GM12875 (cell line): Measurements from ENCODE around the gene STAT5A.

Experiments
- H3K4me3 ChIP-seq: one replicate; pipeline ENCODE4 v1.5.1; 2011; ENCODE audit warnings: low read depth, low read length, control low read depth
- TF ChIP-seq, protein P1 (sequence below): IDR thresholded peaks from 2 replicates; pipeline ENCODE4 v1.5.1; 2011; ENCODE audit warnings: low read depth, mild to moderate bottlenecking, control low read depth, inconsistent platforms, low read length, moderate library complexity, borderline replicate concordance; ENCODE audit not compliant: insufficient read depth

The STAT5A gene

DNA sequence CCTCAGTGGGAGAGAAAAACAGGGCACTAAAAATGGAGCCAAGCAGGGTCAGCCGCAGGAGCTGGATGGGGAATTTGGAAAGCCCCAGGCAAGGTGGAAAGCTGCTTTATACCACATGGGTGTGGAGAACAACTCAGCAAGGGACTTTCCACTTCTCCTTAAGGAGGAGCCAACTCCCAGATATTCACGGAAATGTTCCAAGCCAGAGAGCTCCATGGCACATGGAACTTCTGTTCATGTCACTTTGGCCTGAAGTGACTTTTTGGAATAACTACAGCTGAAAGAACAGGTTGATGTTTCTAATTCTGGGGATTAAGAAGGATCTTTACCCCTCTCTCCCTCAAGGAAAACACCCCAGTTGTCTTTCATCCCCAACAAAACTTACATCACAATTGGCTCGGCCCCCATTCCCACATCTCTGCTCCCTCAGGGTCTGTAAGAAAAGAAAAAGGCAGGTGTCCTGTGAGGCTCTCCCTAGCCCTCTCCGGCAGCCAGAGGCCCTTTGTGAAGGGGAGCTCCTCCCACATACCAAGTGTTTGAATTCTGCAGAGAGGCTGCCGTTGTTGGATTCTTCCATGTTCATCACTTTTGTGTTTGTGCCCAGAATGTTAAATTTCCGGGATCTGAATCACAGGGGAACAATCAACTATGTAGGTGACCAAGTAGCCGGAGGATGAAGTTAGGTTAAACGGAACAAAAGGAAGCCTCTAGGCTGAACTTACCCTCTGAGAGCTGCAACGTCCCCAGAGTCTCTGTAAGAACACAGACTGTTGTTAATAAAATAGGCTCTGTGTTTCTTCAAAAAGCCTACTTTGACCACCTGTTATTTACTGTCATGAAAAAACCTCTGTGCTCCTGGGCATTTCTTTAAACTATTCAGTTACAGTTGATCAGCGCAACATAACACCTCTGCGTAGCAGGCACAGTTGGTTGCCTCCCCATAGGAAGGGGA, 41.0 kb downstream of the STAT5A start:
- no peak overlapping the region for H3K4me3 ChIP-seq
- TF ChIP-seq, protein P1, sequence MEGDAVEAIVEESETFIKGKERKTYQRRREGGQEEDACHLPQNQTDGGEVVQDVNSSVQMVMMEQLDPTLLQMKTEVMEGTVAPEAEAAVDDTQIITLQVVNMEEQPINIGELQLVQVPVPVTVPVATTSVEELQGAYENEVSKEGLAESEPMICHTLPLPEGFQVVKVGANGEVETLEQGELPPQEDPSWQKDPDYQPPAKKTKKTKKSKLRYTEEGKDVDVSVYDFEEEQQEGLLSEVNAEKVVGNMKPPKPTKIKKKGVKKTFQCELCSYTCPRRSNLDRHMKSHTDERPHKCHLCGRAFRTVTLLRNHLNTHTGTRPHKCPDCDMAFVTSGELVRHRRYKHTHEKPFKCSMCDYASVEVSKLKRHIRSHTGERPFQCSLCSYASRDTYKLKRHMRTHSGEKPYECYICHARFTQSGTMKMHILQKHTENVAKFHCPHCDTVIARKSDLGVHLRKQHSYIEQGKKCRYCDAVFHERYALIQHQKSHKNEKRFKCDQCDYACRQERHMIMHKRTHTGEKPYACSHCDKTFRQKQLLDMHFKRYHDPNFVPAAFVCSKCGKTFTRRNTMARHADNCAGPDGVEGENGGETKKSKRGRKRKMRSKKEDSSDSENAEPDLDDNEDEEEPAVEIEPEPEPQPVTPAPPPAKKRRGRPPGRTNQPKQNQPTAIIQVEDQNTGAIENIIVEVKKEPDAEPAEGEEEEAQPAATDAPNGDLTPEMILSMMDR: no peak

DNA sequence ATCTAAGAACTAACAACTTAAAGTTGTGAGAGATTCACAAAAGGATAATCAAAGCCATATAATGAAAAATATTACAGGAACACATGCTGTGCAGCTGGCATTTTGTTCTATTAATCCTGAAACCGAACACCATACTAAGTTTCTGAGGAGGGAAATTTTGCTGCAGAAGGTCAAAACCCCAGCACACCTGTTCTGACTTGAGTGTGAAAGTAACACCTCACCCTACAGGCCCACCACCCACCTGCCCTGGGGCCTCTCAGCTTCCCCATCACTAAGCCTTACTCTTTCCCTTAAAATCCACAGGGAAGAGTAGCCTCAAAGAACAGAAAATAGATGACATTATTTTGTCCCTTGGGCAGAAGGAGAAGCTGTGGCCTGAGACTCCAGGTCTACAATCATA, 44.8 kb downstream of the STAT5A start:
- TF ChIP-seq, protein P1: no peak
- H3K4me3 ChIP-seq: no peak overlapping the region

DNA sequence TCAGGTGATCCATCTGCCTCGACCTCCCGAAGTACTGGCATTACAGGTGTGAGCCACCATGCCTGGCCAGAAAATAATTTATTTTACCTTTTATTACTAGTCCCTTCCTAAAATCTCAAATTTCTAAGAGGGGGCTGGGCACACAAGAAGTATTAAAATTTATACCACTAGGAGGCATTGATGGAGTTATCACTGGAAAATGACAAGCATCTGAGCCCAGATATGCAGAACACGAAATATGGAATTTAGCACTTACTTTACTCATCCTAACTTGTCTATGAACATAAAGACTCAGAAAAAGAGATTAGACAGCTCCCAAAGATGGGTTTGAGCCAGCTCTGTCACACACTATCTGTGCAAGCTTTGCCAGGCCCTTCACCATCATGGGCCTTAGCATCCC, 46.4 kb downstream of the STAT5A start:
- H3K4me3 ChIP-seq: no peak overlapping the region
- TF ChIP-seq, protein P1: no peak

DNA sequence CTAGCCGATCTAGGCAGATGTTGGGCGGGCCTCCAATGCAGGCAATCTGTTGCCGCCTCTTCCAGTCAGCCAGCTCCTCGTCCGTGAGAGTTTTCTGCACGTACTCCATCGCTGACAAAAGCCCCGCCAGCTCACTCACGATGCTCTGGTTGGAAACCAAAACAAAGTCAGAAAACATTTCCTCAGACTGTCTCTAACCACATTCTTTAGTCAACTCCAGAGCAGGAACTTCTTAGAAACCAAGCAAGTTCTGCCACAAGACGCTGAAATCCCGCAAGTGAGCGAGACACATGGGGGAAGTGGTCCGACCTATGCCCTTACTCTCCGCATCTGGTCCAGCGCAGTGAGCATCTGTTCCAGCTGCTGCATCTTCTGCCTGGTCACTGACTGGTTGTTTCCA, 49.1 kb downstream of the STAT5A start:
- TF ChIP-seq, protein P1: no peak
- no peak overlapping the region for H3K4me3 ChIP-seq

DNA sequence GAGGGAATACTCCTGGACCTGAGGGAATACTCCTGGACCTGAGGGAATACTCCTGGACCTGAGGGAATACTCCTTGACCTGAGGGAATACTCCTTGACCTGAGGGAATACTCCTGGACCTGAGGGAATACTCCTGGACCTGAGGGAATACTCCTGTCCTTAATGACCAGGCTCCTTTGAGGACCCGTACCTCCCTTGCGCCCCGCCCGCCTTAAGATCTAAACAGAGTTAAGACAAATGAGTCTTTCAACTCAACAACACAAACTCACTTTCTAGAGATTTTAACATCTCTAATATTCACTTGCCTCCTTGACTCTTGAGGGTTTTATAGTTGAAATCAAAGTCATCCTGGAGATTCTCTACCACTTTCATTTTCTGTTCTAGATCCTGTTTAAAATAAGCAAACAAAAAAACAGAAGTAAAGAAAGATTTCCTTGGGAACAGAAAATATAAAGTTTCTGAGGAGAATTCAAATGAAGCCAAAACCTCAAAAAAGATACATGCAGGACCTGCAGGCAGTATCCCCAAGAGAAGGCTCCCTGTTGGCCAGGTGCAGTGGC, 50.2 kb downstream of the STAT5A start:
- TF ChIP-seq, protein P1: no peak
- H3K4me3 ChIP-seq: no peak overlapping the region

DNA sequence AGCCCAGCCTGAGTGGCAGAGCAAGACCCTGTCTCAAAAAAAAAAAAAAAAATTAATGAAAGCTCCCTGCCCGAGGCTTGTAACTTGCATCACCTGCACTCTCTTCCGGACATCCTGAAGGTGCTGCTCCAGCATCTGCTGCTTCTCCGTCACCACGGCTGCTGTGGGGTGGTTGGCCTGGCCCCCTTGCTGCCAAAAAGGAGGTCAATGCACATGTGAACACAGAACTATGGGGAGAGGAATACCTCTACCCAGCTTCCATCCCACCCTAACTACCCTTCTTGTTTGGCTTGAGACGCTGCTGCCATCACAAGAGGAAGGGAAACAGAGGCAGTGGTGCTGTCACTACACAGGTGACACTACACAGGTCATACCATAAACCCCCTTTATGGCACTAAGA, 50.9 kb downstream of the STAT5A start:
- TF ChIP-seq, protein P1: no peak
- H3K4me3 ChIP-seq: no peak overlapping the region
